HG03103 (cell line): Measurements from ENCODE around the gene PALLD.

Experiments
- ATAC-seq: cut with Tn5 transposase; IDR thresholded peaks from one replicate; pipeline ENCODE4 v1.9.1; 2021; ENCODE audit warnings: low read depth; ENCODE audit not compliant: unreplicated experiment

Gene PALLD

DNA sequence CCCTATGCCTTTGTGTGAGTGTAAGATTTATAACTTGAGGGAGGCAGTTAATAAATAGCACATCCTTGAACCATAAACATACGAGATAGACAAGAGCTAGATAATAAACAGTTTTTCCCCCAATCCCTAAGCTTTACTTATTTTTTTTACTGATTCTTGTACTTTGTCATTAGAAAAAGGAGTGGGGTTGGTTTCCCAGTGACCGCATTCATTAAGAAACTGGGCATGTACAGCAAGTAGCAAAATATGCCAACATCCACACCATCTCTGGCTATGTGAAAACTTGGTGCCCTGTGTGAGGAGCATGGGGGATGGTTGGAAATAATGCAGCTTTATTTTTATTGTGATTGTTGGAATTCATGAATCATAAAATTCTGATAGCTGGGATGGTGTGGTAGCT lies 337.0 kb downstream of the PALLD start:
- ATAC-seq: no peak

DNA sequence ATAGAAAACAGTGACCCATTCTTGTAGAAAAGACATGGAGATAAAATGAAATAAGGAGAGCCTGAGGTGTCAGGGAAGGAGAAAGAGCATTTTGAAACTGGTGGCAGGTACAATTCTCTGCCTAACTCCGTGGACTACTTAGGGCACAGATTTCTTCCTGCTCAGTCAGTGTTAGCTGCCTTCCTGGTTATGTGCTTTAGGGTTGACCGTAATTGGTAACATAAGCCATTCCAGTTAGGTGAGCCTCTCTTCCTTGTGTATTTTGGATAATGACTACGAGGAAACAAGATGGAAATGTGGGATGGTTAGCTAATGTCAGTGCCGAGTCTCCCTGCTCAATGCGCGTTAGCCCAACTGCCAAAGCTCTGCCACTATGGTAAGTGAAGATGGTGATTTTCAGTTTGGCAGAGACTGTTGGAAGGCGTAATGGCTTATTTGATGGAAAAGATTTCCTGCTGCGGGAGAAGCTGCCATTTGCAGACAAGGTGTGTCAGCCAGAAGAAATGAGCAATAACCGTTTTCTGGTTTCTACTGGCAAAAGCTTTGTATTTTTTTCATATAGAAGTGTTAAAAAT lies 339.1 kb downstream of the PALLD start:
- no peak for ATAC-seq

GRCh38 chr4:168836490-168836889 lies 339.6 kb downstream of the PALLD start:
- no peak for ATAC-seq

- no peak for ATAC-seq
Observed at GRCh38 chr4:168837922-168838321, 341.1 kb downstream of the PALLD start.

DNA sequence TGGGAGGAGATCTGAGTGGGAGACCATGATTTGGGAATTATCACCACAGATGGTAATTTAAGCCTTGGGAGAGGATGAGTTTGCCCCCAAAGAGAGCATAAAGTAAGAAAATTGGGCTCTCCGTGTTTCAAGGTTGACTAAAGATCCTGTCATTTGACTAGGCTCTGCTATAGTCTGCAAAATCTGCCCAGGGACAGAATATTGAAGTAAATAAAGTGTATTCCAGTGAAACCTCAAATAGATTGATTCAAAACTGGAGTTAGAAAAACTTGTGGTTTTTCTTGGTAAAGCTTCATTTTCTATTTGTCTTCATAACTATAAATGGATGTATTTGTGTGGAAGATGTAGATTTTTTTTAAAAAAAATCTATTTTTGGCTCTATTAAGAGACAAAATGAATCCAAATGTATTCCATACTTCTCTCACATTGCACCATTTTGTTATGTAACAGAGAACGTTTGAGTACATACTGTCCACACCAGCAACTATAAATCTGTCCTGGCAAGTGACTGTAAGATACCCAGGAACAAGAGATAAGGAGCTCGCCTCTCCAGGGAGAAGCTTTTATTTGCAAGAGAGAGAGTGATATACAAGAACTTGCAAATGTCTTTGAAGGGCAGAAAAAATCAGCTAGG lies 343.0 kb downstream of the PALLD start:
- ATAC-seq: no peak

- ATAC-seq: no peak
Observed at GRCh38 chr4:168840392-168840763, 343.5 kb downstream of the PALLD start.

DNA sequence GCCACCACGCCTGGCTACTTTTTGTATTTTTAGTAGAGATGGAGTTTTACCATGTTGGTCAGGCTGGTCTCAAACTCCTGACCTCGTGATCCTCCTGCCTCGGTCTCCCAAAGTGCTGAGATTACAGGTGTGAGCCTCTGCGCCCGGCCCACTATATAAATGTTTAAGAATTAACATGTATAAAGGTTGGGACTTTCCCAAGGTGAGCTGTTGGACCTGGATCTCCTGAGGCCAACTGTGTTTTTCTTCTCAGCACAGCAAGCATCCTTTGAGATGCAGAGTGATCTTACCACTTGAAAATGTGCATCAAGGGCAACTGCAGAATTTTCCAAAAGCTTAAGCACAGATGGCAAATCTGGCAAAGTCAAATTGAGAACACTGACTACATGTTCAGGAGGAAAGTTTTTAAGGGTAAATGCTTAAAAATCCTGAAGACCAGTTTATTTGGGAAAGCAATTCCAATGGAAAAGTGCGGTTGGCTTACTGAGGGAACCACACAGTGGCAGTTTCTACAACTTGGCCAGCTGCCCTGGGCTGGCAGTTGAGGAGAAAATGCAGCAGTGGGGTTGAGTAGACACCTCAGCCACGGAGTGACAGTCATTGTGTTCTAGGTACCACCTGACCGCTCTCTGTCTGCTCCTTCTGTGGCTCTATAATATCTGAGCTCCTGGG lies 344.3 kb downstream of the PALLD start:
- ATAC-seq: no peak

DNA sequence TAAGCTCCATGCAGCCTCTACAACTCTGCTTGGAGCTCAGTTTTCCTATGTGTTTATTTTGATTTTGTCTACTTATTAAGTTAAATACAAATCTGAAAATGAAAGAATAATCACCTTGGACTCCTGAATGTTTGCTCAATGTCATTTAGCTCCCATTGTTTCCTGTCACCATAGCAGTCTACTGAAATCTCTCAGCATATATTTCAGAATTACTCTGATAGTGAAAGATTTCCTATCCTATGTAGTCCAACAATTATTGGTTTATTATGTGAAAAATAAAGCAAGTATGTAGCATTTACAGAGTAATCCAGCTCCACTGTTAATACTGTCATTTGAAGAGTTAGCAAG lies 344.8 kb downstream of the PALLD start:
- ATAC-seq: no peak

- ATAC-seq: no peak
Observed at GRCh38 chr4:168842186-168842585, 345.3 kb downstream of the PALLD start.

DNA sequence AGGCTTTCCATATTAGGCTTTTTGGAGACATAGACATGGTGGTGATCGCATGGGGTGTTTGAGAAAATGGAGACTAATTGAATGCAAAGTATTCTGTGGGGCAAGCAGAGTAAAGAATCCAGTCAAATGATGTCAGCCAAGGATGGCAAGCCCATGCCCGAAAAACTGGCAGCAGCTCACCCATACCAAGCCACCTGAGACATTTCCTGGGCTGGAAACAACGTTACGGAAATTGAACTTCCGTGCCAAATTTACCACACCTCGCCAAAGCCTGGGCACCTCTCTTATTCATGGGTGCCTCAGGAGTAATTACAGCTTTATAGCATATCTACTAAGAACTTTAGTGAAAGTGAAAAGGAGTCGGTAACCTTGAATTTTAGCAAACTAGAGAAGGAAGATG lies 346.8 kb downstream of the PALLD start:
- ATAC-seq: no peak

- ATAC-seq: no peak
Observed at GRCh38 chr4:168844353-168845049, 347.6 kb downstream of the PALLD start.

DNA sequence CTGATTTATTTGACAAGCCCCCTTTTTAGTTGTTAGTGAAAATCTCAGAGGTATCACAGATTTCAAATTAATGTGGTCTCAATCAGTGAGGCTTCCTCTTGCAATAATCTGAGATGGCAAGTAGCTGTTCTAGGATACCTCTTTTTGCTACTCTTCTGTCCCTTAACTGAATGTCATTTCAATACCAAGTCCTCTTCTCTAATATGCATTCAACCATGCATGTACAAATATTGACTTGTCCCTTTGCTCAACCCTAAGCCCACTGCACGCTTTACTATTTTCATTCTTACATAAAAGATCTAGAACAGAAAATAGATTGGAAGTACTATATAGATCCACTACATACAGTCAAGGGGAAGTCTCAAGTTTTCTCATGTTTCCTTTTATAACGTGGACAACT lies 349.0 kb downstream of the PALLD start:
- no peak for ATAC-seq

DNA sequence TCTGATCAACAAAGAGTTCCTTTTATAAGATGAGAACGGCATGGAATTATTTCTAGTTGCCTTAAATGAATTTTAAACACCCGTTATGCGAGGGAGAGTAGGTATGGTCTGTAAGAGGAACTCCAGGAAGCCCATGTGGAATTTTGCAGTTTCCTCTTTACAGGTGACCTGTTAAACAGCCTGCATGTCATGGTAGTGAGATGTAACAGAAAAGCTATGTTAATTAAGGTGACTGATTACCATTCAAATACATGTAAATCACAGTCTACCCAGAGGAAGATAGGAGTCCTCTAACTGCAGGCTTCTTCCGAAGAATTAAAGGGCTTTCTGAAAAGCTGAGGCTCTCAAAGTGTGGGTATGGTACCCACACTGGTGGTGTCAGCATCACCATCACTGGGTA lies 349.6 kb downstream of the PALLD start:
- no peak for ATAC-seq

DNA sequence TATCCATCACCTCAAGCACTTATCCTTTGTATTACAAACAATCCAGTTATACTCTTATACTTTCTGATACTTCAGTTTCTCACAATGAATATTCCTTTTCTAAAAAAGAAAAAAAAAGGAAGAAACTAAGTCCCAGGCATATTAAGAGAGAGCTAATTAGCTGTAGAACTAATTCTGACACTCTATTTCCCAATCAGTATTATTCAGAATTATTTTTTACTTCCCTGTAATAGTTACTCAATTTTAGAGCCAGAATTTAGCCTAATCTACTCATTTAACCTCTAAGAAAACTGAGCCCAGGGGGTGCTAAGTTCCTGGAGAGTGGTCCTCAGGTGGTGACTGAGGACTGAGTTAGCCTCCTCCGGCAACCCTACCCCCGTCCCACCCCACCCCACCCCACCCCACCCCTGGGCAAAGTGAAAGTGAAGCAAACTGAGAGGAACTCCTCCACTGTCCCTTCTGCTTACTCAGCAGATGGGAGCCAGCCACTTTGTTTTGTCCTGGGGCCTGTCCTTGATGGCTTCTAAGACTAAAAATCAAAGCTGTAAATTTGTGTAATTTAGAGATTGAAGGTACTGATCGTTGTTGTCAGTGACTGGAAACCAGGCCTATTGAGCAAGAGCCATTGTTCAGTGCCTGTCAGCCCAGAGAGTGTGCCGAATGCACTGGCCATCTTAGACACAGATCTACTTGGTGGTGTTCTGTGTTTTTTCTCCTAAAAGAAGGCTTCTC lies 351.1 kb downstream of the PALLD start:
- no peak for ATAC-seq

DNA sequence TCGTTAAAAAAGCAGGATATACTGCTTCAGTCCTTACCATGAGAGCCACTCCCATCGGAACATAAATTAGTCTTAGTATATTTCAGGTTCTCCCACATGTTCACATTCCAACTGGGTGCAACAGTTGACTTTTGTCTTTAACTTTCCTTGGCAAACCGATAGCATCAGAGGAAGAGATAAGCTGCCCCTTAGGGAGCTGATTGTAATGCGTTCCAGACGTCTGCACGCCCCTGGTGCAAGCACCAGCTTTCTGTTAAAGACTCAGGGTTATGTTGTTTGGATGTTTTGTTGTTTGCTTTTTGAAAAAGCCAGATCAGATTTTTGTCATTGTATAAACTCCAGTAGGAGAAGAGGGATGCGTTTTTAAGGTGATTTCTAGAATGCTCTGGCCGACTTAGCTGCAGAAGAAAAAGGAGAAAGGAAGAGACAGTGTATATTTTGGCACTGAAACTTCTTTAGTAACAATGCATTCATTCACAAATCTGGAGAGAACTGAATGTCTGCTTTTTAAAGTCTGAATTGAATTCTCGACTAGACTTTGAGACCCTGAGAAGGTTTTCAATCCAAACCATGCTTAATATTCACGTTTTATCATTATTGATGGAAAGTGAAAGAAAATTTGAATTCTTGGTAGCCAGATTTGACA lies 352.3 kb downstream of the PALLD start:
- ATAC-seq: no peak

DNA sequence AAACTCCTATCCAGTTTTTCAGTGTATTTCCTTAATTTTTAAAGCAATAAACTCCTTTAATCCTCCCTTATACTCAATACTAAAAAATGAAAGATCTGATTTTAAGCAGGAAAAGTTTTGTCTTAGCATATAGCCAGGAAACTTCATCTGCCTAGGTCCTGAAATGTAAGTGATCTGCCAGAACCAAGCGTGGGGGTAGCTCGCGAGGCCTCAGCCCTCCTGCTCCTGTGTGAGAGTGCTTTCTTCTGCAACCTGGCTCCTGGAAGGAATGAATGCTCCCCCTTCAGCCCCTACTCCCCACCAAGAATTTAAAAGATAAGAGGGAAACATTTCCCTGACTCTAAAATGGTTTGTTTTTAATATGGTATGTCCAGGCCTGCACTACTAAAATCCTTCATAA lies 353.1 kb downstream of the PALLD start:
- no peak for ATAC-seq

- ATAC-seq: no peak
Observed at GRCh38 chr4:168852387-168852786, 355.5 kb downstream of the PALLD start.

GRCh38 chr4:168852933-168853713 lies 356.3 kb downstream of the PALLD start:
- ATAC-seq: peak; percentile 45

GRCh38 chr4:168853770-168854169 lies 356.9 kb downstream of the PALLD start:
- ATAC-seq: peak; percentile 77
